HG03439 (cell line): ENCODE results near the gene MNAT1.
A peak's percentile ranks its signal among the peaks of the same experiment; 100 is the strongest.

ENCODE experiments used
- ATAC-seq: cut with Tn5 transposase; IDR thresholded peaks from one replicate; pipeline ENCODE4 v1.9.1; 2021; ENCODE audit warnings: mild to moderate bottlenecking, moderate library complexity; ENCODE audit not compliant: unreplicated experiment

The MNAT1 gene

DNA sequence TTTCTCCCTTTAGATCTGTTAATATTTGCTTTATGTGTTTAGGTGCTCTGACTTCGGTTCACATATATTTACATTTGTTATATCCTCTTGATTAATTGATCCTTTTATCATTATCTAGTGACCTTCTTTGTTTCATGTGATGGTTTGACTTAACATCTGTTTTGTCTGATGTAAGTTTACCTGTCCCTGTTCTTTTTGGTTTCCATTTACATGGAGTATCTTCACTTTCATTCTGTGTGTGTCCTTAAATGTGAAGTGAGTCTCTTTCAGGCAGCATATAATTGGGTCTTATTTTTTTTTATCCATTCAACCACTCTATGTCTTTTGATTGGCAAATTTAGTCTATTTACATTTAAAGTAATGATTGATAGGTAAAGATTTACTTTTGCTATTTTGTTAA, 222.1 kb downstream of the MNAT1 start:
- ATAC-seq, result no peak

DNA sequence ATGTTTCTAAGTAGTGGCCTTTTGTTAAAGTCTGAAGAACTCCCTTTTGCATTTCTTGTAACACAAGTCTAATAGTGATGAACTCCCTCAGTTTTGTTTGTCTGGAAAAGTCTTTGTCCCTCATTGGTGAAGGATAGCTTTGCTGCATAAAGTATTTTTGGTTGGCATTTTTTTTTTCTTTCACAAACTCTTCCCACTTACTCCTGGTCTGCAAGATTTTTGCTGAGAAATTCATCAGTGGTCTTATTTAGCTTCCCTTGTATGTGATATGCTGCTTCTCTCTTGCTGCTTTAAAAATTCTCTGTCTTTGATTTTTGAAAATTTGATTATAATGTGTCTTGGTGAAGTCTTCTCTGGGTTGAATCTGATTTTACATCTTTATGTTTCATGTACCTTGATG, 223.6 kb downstream of the MNAT1 start:
- ATAC-seq, result no peak

DNA sequence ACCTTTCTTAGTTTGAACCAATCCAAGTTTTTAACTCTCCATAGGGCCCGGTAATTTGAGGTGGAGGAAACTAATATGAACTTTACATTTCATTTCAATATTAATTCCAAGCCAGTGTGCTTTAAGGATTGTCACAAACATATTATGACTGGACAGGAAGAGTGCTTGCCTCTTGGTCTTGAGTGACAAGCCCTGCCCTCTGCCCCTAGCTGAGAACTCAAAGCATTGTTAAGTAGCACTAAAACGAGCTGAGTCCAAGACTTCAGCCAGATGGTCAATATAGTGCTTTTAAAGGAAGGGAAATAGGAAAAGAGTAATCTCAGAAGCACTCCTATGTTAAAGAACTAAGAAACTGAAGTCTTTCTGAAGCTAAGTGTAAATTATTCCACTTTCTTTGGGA, 229.2 kb downstream of the MNAT1 start:
- no peak for ATAC-seq

DNA sequence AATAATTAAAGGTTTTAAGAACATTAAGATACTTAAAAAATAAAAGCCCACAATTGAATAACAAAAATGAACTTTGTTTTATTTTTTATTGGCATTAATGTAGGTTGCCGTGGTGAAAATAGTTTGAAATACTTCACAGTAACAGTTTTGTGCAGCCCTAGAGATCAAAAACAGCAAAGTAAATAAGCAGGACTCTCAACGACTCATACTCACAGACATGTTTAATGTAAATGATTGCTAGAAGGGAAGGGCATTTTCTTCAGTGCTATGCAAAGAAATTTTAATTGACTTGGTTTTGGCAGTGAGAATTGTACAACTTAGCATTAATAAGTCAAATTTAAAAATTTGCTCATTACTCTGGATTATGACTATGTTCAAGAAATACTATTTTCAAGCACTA, 230.3 kb downstream of the MNAT1 start:
- ATAC-seq, result no peak

DNA sequence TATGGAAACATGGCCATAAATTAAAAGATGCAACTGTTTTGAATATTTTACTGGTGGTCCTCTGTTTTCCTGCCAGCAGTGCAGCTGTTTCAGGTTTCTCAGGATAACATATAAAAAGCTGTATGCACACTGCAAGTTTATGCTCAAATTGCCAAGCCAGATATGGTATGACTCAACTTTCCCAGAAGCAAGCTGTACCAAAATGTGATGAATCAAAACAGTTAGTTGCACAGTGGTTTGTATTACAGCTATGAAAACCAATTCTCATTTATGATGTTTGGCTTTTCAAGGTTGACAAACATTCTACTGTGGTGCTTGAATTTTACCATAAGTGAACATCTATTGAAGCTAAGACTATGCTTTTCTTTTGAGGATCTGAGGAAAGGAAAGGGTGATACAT, 230.8 kb downstream of the MNAT1 start:
- no peak for ATAC-seq

DNA sequence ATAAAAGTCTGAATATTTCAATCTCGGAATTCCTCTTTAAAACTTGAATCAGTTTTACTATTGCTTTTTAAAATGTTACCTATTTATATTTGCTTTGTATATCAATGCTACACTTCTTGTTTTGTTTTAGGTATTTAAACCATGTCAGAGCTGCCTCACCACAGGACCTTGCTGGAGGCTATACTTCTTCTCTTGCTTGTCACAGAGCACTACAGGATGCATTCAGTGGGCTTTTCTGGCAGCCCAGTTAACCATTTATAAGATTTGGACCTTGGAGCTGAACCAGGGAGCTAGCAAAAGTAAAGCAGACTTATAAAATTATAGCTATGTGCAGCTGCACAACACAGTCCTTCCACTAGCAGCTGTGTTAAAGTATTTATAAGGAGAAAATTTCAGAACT, 233.5 kb downstream of the MNAT1 start:
- no peak for ATAC-seq

DNA sequence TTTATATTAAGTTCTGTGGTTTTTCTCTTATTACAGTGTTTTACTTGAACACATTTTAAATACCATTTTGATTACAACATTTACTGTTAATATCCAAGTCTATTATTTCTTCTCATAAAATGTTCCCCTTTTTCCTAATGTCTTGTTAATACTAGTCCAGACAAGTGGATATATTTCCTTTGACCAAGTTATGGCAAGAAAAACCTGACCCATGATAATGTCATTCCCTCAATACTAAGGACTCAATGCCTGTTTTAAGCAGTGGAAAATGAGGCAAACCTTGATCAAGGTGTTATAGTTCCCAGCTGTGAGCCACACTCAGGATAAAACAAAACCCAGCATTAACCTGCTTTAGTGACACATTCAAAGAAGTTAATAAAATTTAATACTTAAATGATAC, 234.1 kb downstream of the MNAT1 start:
- no peak for ATAC-seq

DNA sequence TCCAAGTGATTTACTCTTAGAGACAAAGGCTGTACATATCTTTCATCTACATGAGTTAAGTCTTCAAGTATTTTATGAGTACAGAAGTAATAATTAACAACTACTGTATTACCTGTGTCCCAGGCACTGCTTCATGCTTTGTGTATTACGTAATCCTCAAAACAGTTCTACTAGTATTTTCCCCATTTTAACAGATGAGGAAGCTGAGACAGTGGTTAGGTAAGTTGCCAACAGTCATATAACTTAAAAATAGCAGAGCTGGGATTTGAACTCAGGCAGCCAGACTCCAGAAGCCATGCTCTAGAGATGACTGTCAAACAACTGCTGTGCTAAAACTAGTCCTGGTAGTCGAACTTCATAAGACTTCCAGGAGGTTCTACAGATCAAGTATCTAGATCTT, 235.6 kb downstream of the MNAT1 start:
- no peak for ATAC-seq

DNA sequence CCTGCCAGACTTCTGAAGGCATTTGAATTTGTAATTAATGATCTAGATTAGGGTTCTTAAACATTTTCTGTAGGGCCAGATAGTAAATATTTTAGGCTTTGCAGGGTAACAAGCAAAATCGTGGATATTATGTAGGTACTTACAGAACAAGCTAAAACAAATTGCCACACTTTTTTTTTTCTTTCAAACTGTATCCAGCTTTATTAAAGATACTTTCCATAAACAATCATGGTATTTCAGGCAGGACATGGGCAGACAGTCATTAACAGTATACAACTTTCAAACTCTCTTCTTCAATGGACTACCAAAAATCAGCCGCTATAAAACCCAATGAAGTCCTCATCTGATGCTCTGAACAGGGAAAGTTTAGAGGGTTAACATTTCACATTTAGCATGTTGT, 236.7 kb downstream of the MNAT1 start:
- ATAC-seq, result no peak

DNA sequence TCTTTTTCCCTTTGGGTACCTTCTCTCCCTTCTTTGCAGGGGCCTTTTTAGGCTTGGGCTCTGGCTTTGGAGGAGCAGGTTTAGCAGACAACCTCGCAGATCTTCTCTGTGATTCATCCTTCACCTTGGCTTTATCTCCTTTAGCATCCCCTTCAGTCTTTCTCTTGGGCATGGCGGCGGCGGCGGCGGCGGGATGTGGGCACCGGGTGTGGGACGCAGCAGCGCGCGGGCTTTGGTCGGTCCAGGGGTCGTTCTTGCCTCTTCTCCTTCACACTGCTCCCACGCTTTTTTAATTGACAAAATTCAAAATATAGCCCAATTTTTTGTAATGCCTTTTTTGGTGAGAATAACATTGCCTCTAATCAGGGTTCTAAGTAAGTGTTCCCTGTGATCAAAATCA, 237.7 kb downstream of the MNAT1 start:
- ATAC-seq, result no peak

DNA sequence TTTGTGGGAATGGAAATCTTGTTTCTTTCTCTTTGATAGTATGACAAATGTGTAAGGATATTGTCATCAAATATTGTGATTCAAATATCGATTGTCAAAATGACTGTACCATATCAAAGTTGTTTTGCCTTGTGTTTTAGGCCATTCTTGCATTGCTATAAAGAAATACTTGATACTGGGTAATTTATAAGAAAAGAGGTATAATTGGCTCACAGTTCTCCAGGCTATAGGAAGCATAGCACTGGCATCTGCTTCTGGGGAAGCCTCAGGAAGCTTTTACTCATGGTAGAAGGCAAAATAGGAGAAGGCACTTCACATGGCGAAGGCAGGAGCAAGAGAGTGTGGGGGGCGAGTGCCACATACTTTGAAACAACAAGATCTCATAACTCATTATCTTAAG, 238.5 kb downstream of the MNAT1 start:
- ATAC-seq, result no peak

DNA sequence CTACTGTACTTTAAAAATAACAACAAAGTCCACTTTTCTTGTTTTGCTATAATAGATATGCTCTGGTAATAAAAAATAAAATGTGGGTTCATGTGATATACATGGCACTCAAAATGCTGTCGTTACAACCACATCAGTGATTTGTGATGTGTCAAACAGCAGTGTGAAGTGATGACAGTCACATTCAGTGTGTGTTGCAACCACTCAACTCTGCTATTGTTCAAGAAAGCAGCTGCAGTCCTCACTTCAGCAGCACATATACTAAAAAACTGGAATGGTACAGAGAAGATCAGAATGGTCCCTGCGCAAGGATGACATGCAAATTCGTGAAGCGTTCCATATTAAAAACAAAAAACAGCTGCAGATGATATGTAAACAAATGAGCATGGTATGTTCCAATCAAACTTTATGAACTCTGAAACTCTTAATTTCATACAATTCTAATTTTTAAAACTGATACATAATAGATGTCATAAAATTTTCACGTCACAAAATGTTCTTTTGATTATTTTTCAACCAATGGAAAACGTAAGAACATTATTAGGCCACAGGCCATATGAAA, 239.6 kb downstream of the MNAT1 start:
- ATAC-seq, result no peak

DNA sequence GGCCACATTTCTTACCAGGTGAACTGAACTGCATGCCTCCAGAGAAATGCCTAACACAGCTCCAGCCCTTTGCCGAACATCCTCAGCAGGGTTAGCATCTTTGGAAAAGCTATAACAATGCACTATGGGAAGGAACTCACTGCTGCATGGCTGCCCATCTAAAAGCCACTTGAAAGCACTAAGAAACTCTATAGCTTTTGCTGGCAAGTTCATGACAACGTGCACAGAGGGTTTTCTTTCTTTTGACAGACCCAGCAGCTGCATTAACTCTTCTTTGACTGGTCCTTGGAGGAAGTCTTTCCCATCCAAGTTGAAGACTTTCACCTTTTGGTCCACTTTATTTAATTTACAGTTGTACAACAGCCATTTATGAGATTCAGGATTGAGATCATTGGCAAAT, 241.0 kb downstream of the MNAT1 start:
- no peak for ATAC-seq

DNA sequence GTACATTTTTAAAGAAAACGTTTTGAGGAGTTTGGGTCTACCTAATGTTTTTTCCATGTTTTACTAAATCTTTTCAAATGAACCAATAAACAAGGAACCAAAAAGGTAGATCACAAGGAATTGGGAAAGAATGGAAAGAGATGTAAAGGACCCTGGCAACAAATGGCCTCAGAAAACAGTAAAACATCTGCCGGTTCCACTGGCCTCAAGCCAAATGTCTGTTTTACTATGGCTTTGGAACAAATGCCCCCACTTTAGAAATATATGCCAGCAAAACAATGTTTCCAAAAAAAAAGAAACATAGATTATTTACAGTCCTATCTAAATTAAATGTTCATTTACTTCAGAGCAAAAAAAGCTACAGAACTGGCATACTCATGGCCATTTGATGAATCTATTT, 243.3 kb downstream of the MNAT1 start:
- ATAC-seq, result no peak

DNA sequence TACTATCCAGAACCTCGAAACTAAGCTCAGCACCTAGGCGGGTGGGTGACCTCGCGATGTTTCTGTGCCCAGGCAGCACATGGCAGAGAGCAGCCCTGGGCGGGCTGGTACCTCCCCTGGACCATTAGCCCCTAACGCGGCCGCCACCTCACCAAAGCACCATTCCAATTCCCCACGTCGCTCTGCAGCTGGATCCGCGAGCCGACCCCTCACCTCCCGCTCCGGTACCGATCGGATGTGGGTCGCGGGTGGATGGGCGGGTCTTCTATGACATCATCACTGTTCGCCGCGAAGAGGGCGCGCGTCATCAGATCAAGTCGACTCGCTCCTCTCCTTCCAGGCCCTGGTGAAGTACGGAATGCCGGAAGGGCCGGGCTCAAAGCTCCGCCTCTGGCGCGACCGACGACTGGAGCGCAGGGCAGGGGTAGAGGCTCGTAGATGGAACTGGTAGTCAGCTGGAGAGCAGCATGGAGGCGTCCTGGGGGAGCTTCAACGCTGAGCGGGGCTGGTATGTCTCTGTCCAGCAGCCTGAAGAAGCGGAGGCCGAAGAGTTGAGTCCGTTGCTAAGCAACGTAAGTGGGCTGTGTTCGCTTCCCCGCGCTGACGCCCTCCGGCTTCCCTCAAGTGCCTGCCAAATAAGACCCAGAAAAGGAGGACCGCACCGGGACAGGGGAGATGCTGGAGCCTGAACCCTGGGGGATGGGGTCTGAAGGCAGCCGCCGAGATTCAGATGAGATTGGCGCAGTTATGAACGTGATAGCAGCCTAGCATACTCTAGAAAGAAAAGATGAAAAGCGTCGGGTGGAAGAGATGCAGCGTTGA, 246.5 kb downstream of the MNAT1 start, which contains the start of the genes SLC38A6 and TRMT5:
Gene SLC38A6 (plus strand): TSS at position 435 of the 822 bp plus-strand sequence. CDS start 33 bp downstream, at position 468.
Gene TRMT5 (minus strand): TSS at position 269 of the 822 bp plus-strand sequence. CDS start 106 bp downstream, at position 163.
- peak; percentile 91 for ATAC-seq

DNA sequence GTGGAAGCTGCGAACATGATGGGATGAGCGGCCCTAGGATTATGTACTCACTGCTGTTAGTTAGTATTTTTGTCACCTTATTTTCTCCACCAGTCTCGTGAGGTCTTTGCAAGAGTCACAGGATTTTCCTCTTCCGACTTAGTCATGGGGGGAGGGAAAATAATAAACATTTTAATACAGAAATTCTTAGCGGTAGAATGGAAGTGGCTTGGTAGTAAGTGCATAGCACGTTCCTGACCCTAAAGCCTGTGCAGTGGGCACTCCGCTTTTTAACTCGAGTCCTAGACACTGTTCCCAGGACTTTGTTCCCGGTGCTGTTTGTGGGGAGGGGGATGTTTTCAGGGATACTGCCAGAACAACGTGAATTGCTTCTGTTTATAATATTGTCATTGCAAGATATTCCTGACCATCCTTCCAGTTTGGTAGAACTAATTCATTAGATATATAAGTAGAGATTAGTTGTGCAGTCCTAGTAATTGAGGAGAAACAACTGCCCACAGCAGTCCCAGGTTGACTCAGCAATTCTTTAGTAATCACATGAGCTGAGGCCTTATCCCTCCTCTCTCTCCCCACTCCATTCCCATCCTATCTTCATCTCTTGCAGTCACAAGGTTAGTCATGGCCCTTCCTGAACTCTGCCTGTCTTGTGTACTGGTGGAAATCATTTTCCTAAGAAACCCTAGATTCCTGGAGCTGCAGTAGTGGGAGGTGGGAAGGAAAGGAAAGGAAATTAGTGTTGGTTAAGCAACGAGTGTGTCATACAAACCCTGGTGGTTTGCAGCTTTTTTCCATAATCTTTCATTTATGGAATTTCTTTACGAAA, 247.3 kb downstream of the MNAT1 start:
- ATAC-seq, result no peak

DNA sequence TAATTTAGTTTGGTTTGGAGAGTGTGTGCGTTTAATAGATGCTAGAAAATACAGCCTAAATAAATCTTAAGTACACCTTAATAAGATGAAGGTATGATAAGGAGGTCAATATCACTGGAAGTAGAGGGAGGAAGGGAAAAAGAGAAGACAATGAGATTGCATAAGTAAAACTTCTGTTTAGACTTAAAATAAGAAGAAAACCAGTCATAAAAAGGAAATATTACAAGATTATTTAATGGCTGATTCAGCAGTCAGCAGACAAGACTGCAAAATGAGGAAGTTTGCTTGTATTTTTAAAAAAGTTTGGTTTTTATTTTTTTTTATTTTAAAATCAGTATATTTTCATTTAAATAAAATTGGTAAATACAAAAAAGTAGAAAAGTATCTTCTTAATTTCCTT, 249.6 kb downstream of the MNAT1 start:
- no peak for ATAC-seq

DNA sequence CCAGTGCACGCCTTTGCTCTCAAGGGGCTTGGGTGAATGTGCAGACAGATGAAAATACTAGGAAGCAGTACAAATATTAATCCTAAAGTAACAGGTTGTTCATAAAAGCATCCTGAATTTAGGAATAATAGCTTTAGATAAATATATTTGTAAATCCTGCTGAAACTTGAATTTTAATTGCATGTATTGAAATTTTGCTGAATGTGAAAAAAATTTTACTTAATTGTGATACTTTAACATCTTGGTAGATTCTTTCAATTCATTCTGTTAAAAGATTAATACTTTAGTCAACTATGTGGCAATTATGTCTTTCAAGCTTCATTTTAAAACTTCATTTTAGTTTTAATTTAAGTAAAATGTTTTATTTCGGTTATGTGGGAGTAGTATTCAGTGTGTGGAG, 251.9 kb downstream of the MNAT1 start:
- no peak for ATAC-seq

DNA sequence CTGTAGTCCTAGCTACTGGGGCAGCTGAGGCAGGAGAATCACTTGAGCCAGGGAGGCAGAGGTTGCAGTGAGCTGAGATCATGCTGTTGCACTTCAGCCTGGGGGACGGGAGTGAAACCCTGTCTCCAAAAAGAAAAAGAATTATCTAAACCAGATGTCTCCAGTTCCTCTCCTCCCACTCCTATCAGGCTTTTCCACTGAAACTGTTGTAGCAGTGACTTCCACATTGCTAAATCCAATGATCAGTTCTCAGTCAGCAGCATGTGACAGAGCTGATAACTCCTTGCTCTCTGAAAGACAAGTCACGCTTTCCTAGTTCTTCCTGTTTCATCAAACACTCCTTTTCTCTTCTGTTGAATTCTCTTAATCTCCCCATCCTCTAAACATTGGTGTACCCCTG, 255.0 kb downstream of the MNAT1 start:
- ATAC-seq, result no peak

DNA sequence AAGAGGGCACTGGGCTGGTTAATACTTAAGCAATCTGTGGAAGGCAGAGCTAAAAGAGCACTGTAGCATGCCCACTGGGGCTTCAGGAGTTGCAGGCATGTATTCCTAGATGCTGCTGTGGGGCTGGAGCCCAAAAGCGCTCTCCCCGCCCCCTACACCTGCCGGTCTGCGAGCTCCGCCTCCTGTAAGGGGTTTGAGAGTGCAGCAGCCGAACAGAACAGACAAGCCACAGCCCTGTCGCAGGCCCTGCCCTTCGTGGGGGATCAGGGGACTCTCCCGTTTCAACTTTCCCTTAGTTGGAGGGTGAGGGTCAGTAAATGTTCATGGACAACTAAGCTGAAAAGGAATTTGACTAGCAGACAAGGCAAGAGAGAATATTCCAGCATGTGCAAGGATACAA, 264.1 kb downstream of the MNAT1 start:
- no peak for ATAC-seq

DNA sequence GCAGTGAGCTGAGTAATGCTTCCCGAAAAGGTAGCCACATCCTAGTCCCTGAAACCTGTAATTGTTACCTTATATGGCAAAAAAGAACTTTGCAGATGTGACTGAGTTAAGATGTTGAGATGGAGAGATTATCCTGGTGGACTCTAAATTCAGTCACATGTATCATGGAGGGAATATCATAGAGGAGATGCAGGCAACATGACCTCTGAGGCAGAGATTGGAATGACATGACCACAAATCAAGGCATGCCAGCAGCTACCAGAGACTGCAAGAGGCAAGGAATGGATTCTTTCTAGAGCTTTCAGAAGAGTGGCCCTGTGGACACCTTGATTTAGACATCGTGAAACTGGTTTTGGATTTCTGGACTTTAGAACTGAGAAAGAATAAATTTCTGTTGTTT, 265.0 kb downstream of the MNAT1 start:
- no peak for ATAC-seq

DNA sequence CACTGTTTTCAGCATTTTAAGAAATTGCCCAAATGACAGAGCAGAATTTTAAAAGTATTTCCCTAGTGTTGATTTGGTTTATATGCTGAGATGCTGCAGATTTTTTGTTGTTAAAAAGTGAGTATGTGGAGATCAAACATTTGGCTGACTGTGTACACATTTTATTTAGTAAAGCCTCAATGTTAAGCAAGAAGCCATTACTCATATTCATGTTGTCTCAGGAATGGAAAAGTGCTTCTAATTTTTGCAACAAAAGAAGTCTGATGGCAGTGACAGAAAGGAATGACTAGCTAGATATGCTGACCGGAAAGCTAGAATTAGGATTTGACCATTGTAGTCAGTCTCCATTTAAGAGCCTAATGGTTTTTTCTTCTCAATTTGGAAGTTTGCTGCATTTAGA, 269.0 kb downstream of the MNAT1 start:
- ATAC-seq, result no peak
